AG09309 (cell line): ENCODE data around the gene ZNF362.
"Not testable (repeated sequence)": the region's sequence is repeated elsewhere in the genome, so short reads cannot be mapped to it uniquely, and the experiment has no call there.

ENCODE experiments used
- DNase-seq: peaks from one replicate; pipeline ENCODE4 v3.0.0-alpha.2; 2010; ENCODE audit warnings: low read depth
- H3K4me3 ChIP-seq: 2 replicates; pipeline ENCODE4 v1.5.1; 2011; ENCODE audit warnings: mild to moderate bottlenecking, low read depth, low read length, moderate library complexity; ENCODE audit not compliant: control insufficient read depth
- TF ChIP-seq, protein P1 (sequence below): IDR thresholded peaks from 2 replicates; pipeline ENCODE4 v1.5.1; 2011; ENCODE audit warnings: mild to moderate bottlenecking, low read depth, low read length, inconsistent platforms; ENCODE audit not compliant: insufficient read depth, control insufficient read depth; ENCODE audit errors: missing control alignments

Gene ZNF362

DNA sequence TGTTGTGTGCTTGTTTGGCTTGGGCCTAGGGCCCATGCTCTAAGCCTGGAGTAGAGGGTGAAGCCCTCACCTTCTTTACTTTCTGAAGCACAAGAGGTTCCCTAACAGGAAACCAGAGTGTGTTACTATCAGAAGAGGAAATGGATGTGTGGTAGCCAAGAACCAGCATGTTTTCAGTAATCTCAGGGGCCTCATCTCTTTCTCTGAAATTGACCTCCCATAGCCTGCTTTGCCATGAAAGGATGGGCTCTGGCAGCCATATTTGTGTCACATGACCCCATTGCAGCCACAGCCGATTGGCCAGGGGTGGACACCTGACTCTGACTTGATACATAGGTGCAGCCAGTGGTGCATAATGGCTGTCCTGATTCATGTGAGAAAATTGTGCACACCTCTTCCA is 46.0 kb downstream of the ZNF362 start:
- no peak overlapping the region for H3K4me3 ChIP-seq
- no peak for DNase-seq
- TF ChIP-seq, protein P1, sequence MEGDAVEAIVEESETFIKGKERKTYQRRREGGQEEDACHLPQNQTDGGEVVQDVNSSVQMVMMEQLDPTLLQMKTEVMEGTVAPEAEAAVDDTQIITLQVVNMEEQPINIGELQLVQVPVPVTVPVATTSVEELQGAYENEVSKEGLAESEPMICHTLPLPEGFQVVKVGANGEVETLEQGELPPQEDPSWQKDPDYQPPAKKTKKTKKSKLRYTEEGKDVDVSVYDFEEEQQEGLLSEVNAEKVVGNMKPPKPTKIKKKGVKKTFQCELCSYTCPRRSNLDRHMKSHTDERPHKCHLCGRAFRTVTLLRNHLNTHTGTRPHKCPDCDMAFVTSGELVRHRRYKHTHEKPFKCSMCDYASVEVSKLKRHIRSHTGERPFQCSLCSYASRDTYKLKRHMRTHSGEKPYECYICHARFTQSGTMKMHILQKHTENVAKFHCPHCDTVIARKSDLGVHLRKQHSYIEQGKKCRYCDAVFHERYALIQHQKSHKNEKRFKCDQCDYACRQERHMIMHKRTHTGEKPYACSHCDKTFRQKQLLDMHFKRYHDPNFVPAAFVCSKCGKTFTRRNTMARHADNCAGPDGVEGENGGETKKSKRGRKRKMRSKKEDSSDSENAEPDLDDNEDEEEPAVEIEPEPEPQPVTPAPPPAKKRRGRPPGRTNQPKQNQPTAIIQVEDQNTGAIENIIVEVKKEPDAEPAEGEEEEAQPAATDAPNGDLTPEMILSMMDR, result no peak

DNA sequence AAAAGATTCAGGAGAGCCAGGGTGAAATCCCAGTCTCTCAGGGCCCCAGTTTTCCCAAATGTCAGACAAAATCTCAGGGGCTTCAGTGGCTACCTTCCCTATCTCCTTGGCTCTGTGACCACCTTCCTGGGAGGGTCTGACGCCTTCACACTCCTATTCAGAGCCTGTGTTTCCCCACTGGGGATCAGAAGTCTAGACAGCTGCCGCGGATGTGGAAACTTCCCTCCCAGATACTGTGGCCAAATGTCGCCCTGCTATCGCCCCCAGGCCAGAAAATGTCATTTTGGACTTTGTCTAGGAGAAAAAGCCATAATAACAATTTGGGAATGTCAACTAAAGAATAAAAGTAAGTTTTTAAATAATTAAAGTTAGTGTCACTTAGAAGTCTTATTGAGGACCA is 48.7 kb downstream of the ZNF362 start:
- no peak for DNase-seq
- H3K4me3 ChIP-seq, result no peak overlapping the region
- TF ChIP-seq, protein P1, result no peak

DNA sequence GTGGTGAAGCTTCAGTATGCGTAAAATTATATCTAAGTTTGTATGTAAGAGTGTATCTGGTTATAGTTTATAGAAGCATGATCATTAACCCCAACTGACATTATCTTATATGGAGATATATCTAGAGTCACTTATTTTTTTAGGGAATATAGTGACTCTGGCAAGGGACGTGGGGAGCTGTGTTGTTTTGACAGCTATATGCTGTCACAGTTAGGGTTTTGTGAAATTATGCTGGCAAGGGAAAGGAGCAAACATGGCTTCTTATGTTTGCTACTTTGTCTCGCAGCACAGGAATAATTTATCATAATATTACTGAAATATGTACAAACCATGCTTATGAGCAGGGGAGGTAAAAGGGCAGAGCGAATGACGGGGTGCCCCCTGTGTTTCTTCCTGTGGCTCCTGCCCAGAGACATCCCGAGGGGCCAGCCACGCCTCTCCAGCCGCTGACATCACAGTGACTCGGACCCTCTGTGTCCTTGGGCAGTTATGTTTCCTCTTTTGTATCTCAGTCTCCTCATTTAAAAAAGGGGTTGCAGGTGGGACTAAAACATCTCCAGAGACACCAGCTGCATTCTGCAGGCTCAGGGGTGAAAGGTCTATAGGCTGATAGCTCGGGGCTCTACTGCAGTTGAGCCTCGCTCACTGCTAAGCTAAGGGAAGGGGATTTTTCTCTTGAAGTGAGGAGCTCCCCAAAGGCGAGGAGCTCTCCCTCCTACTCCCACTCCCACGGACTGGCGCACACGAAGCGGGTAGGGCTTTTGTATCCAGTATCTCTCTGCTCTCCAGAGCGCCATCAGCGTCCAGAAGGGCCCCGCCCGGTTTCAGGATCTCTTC is 49.7 kb downstream of the ZNF362 start:
- no peak overlapping the region for H3K4me3 ChIP-seq
- TF ChIP-seq, protein P1, result no peak
- no peak for DNase-seq

- no peak overlapping the region for H3K4me3 ChIP-seq
- TF ChIP-seq, protein P1, result no peak
- no peak for DNase-seq
These were observed 50.6 kb downstream of the ZNF362 start for GRCh38 chr1:33306653-33307493.

DNA sequence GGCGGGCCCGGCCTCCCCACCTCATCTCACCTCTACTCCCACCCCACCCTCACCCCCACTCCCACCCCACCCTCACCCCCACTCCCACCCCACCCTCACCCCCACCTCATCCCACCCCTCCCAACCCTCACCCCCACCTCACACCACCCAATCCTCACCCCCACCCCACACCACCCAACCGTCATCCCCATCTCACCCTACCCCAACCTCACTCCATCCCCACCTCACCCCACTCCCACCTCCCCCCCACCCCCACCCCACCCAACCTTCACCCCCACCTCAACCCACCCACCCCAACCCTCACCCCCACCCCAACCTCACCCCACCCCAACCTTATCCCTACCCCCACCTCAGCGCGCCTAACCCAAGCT is 51.2 kb downstream of the ZNF362 start:
- H3K4me3 ChIP-seq, result no peak overlapping the region
- TF ChIP-seq, protein P1, result no peak
- DNase-seq, result no peak

- DNase-seq, H3K4me3 ChIP-seq: not testable (repeated sequence)
These were observed 53.1 kb downstream of the ZNF362 start for GRCh38 chr1:33309351-33309750.

DNA sequence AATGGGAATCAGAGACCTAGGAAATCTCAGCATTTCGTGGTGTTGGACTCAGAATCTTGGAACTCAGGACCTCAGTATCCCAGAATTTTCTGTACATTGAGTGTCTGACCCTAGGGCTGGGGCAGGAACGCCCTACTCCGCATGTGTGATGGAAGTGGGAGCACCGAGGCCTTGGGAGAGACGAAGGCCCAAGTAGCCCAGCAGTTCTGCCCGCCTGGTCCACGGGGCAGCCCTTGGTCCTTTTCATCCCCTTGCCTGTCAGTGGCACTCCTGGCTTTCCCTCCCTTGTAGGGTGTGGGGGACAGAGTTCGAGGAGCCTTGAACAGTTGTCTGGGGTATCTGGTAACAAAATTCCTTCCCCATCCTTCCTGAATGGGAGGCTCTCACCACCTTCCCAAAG is 54.4 kb downstream of the ZNF362 start:
- TF ChIP-seq, protein P1, result no peak
- H3K4me3 ChIP-seq, result no peak overlapping the region
- DNase-seq, result no peak
